RPMI8226 (cell line): Measurements from ENCODE around the gene EPN2.
A peak's percentile ranks its signal among the peaks of the same experiment; 100 is the strongest.

Experiments
- DNase-seq: peaks from one replicate; pipeline ENCODE4 v3.0.0-alpha.2; 2015

Gene EPN2

DNA sequence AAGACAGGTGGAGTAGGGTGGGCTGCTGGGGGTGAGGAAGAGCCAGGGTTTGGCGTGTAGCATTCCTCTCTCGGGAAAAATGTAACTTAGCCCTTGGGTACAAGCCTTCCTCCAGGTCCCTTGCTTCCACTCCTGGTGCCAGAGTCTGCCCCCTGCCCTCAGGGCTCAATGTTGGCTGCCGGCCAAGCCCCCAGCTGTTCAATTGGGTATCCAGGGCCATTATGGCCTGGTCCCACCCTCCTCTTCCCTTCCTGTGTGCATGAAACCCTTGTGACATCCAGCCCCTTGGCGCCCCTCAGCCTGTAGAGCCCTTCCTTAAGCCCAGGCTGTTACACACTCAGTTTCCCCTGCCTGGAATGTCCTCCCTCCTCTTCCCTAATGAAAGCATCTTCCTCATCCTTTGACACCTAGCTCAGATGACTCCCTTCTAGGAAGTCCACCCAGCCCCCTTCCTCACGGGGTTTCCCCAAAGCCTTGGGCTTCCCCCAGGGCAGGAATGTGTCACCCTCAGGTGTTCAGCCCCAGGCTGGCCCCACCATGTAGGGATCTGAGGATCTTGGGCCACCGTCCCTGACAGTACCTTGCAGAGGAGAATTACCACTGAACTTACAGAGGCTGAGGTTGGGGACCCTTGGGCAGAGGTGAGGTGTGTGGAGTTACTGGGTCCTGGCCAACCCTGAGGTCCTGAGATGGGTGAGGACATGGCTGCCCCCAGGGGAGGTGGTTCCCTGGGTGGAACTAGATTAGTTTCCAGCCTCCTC, 95.4 kb downstream of the EPN2 start:
- DNase-seq: no peak

GRCh38 chr17:19333132-19333440, 95.9 kb downstream of the EPN2 start:
- no peak for DNase-seq

- no peak for DNase-seq
Observed at GRCh38 chr17:19333736-19334290, 96.6 kb downstream of the EPN2 start.

DNA sequence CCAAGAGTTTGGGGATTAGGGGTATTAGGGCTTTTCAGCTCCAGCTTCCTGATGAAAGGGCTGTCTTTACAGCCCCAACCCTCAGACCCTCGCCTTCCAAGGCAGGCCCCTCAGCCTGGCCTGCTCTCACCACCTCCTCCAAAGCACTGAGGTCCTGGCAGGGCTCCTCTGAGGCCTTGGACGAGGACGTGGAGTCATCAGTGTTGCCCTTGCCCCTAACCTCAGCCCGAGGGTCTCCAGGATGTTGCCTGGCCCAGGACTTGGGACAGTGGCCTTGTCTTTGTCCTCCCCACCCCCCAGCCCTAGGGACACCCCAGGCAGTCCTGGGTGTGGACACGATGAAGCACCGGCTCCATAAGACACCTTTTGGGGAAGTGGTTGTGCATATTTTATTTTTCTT, 97.2 kb downstream of the EPN2 start:
- DNase-seq: no peak

DNA sequence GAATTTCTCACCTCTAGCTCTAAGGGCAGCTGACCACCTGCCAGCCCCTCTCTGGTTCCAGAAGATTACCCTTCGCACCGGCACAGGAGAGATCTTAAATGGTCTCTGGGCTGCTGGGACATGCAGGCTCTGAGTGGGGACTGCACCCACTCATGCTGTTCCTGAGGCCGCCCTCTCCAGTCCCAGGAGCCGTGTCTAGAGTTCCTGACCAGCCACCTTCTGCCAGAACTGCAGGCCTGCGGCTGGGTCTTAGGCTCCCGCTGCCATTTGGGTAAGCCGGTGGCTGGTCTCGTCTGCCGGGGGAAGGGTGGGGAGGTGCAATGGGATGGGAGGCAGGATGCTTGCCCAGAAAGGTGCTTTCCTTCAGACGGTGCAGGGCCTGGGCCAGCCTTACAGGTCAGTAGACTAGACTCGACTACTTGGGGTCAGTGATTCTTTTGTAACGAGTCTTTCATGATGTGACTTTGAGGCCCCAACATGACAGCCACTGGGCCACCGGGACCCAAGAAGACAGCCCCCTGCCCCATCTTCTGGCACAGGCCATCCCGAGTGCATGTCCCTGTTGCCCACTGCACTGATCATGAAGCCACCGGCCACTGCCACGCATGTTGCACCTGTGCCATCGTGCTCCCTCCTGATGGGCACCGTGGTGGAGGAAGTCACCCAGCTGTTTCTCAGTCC, 98.9 kb downstream of the EPN2 start:
- DNase-seq: no peak

DNA sequence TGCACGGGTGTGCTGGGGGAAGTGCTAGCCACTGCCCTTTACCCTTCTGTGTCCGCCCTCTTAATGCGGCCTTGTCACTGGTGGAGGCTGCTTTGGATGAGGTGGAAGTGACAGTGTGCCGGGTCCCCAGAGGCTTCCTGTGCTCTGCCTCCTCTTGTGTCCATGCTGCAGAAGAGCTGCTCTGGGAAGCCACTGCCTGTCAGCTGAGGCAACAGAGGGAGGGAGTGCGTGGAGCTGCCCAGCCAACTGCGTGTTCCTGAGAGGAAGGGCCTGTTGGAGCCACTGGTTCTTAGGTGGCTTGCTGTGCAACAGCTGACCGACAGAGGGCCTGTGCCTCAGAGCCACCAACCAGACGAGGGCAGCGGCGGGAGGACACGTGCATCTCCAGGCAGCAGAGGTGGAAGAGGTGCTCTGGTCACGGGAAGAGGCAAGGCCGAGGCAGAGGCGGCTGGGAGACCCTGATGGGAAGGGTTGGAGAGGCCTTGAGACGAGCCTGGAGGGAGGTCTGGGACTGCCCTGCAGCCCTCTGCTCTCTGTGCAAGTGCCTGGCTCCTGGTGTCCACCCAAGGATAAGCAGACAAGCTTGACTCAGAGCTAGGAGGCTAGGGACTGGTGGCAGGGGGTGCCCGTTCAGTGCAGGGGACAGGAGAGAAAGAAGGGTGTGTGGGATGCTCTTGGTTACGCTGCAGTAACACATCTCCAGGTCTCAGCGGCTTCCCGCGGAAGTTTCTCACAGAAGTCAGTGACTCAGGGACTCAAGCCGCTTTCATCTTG, 100.0 kb downstream of the EPN2 start:
- DNase-seq: no peak

- no peak for DNase-seq
Observed at GRCh38 chr17:19337712-19338023, 100.5 kb downstream of the EPN2 start.

DNA sequence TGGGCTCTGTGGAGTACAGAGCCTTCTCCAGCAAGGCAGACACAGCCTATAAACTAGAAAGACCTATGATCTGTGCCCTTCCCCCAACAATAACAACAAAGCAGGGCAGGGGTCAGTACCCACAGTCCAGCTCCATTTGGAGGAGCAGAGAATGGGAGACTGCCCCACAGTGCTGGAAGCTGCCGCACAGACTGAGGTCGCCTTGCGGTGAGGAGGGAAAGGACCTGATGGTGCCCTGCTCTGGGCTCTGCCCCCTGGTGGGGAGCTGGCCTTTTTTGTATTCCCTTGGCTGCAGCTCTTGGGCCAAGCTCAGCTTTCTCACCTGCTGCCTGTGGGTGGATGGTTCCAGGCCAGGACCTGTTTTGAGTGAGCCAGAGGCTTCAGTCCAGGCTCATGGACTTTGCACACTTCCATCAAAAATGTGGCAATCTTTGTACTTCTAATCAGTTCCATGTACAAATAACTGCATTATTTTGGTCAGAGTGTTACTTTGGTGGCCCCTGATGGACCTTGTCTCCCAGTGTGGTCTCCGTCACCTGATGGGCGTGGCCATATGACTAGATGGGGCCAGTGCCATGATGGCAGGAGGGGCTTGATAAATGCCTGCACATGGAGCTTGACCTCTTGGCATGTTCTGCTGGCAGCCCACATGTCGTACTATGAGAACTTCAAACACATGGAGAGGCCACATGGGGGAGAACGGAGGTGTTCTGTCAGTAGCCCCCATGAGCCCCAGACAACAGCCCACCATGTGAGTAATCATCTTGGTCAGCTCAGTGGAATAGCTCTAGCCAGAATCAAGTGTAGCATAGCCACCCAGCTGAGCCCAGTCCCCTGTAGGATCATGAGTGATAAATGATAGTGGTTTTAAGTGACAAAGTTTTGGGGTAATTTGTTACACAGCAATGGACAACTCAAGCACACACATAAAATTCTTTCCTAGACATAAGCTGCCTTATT, 101.1 kb downstream of the EPN2 start:
- peak; percentile 80 for DNase-seq

DNA sequence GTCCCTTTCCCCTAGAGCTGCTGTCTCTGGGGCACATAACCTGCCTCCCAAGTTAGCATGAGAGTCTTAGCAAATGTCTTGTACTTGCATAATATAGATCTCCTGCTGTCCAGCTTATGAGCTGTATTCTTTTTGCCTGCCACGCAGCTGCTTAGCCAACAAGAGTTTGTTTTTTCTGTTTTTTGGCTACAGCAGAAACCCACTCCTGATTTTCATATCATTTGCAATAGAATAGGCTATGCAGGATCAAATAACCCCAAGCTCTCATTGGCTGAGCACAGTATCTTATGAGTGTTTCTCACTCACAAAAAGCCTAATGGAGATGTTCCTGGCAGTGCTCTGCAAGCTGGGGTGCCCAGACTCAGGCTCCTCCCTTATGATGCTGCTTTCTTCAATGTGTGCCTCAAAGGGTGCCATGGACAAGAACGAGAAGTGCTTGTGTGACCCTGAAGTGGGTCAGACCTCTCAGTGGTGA, 102.2 kb downstream of the EPN2 start:
- DNase-seq: no peak

DNA sequence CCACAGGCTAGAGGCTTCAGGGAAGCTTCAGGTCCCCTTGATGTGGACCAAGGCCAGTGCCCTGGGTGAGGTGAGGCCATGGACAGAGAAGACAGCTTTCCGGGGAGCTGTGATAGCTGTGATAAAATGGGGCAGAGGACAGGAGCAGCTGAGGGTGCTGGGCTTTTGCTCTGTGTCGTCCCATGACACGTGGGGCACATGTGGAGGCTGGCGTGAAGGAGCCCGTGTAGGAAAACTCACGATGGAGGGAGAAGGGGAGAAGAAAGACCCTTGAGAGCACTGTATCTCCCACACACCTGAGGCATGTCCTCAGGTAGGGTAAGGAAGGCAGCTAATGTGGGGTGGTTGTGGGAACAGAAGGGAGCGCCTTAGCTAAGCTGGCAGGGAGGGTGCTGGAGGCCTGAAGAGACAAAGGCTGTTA, 104.1 kb downstream of the EPN2 start:
- no peak for DNase-seq

DNA sequence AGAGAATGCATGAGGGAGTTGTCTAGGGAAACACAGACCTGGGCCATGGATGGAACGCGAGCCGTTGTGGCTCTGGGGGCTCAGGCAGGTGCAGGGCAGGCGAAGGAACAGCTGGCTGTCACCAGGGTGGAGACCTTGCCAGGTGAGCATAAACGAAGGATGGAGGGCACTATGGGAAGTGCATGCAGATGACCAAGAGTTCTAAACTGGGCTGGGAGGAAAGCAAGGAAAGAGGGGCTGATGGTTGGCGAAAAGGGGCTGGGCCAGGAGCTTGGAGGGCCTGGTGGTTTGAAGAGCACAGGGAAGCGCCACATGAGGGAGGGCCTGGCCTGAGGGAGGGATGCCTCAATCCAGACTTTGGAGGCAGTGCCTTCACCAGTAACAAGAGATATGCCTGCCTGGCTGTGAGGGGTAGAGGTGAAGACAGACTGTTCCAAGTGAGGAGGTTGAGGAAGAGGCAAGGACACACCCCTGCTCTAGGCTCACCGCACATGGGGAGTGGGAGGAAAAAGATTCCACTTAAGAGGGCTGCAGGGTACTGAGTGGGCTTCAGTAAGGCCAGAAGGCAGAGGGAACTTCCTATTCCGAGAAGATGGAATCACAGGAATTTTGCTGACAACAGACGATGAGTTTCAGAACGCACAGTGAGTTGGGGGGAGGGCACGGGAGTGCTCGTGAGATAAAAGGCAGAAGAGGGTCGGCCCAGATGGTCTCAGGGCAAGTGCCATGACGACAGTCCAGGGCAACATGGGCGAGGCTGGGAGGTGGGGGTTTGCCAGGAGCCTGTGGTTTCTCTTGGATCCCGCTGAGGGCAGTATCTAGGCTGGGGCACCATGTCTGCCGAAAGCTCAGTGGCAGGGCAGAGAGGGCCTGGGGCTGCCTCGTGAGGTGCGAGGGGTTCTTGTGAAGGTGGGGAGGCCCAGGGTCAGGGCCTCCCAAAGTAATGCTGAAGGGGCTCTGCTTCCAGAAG, 104.8 kb downstream of the EPN2 start:
- no peak for DNase-seq

DNA sequence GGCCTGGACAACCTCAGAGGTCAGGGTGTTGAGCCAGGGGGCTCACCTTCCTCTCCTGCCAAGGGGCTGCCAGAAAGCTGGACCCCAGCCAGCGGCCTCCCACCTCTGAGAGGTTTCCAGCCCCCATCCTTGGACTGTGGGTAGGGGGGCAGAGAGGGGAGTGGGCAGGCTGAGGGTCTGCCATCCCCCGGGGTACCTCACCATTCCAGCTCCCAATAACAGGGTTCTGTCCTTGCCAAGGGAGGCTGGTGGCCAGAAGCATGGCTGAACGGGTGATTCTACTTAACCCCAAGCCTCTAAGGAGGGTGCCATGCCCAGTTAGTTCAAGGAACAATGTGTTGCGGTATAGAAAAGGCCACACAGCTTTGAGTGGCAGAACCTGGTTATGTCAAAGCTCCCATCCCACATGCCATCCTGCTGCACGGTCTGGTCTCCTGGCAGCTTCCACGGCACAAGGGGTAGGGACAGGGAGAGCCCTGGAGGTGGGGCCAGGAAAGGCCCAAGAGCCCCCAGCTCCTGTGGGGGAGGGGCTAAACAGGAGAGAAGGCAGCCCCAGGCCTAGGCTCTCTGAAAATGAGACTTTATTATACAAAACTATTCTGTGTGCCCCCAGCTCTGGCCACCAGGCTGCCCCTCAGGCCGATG, 105.6 kb downstream of the EPN2 start:
- no peak for DNase-seq

GRCh38 chr17:19343256-19343630, 106.1 kb downstream of the EPN2 start:
- DNase-seq: no peak

DNA sequence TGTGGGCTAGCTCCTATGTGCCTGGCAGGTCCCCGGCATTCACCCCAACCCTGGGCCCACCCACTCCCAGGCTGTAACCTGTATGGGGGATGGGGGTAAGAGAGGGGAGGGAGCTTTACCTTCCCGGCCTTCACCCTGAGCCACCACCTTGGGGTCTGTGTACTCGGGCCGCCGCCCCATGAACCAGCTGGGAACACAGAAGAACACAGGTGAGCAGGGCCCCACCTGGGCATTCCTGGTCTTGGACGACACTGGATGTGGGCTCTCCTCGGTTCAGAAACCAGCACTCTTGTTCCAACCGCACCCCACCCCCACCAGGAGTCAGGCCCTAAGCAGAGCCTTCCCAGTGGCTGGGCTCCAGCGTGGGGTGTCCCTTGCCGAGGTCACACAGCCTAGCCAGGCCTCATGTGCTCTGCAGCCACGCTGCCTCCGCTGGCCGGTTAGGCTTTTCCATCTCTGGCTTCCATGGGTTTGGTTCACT, 106.5 kb downstream of the EPN2 start:
- no peak for DNase-seq

GRCh38 chr17:19344311-19345066, 107.3 kb downstream of the EPN2 start:
- no peak for DNase-seq

GRCh38 chr17:19345067-19345460, 107.9 kb downstream of the EPN2 start:
- no peak for DNase-seq

GRCh38 chr17:19345486-19346350, 108.6 kb downstream of the EPN2 start:
- DNase-seq: no peak

- DNase-seq: no peak
Observed at GRCh38 chr17:19346351-19347255, 109.4 kb downstream of the EPN2 start.
